Astrocyte (in vitro differentiated cells and primary cell): Measurements from ENCODE around the gene CCDC85A. TPM values are rescaled to one million over a fixed set of nuclear protein-coding genes. Genes with fewer than 3 reads are reported as not detected.

ENCODE experiments used
- DNase-seq: peaks from one replicate; pipeline ENCODE4 v3.0.0-alpha.2; 2010; ENCODE audit warnings: low read depth
- FAIRE-seq: peaks from 2 replicates; lab custom pipeline; 2011; peaks lifted over from hg19 to GRCh38; lab: Jason Lieb, UNC
- H2AFZ ChIP-seq: 2 replicates; pipeline ENCODE4 v1.6.0; 2012; ENCODE audit warnings: low read depth, low read length, inconsistent platforms
- H3K27ac ChIP-seq: 2 replicates; pipeline ENCODE4 v1.5.1; 2011; ENCODE audit warnings: low read depth, low read length, inconsistent platforms
- H3K27me3 ChIP-seq: 2 replicates; pipeline ENCODE4 v1.6.0; 2011; ENCODE audit warnings: low read length, inconsistent platforms; ENCODE audit not compliant: insufficient read depth
- H3K36me3 ChIP-seq: 2 replicates; pipeline ENCODE4 v1.5.1; 2011; ENCODE audit warnings: low read length, inconsistent platforms; ENCODE audit not compliant: insufficient read depth
- H3K4me1 ChIP-seq: 2 replicates; pipeline ENCODE4 v1.5.1; 2011; ENCODE audit warnings: low read length, inconsistent platforms; ENCODE audit not compliant: insufficient read depth
- H3K4me2 ChIP-seq: 2 replicates; pipeline ENCODE4 v1.6.0; 2012; ENCODE audit warnings: low read length, inconsistent platforms
- H3K4me3 ChIP-seq: 2 replicates; pipeline ENCODE4 v1.5.1; 2011; ENCODE audit warnings: low read depth, mild to moderate bottlenecking, low read length, inconsistent platforms; ENCODE audit not compliant: insufficient read depth
- H3K79me2 ChIP-seq: 2 replicates; pipeline ENCODE4 v1.6.0; 2012; ENCODE audit warnings: mild to moderate bottlenecking, low read length, inconsistent platforms; ENCODE audit not compliant: insufficient read depth
- H3K9ac ChIP-seq: 2 replicates; pipeline ENCODE4 v1.6.0; 2012; ENCODE audit warnings: mild to moderate bottlenecking, low read length, inconsistent platforms
- H3K9me3 ChIP-seq: 2 replicates; pipeline ENCODE4 v1.5.1; 2012; ENCODE audit warnings: low read depth, mild to moderate bottlenecking, low read length, inconsistent platforms; ENCODE audit not compliant: insufficient read depth
- H4K20me1 ChIP-seq: 2 replicates; pipeline ENCODE4 v1.6.0; 2012; ENCODE audit warnings: low read length, inconsistent platforms; ENCODE audit not compliant: insufficient read depth
- H3K27ac Mint-ChIP-seq: one replicate; pipeline ENCODE4 v1.8.0; 2021; ENCODE audit warnings: mild to moderate bottlenecking, mixed read lengths; ENCODE audit not compliant: unreplicated experiment
- H3K27me3 Mint-ChIP-seq: one replicate; pipeline ENCODE4 v1.8.0; 2021; ENCODE audit warnings: low read depth, mixed read lengths; ENCODE audit not compliant: unreplicated experiment
- H3K36me3 Mint-ChIP-seq: one replicate; pipeline ENCODE4 v1.8.0; 2021; ENCODE audit warnings: low read depth, mixed read lengths; ENCODE audit not compliant: unreplicated experiment
- H3K4me1 Mint-ChIP-seq: one replicate; pipeline ENCODE4 v1.8.0; 2021; ENCODE audit warnings: low read depth, mixed read lengths; ENCODE audit not compliant: unreplicated experiment
- H3K4me3 Mint-ChIP-seq: one replicate; pipeline ENCODE4 v1.8.0; 2021; ENCODE audit warnings: mild to moderate bottlenecking, moderate library complexity, mixed read lengths; ENCODE audit not compliant: unreplicated experiment
- H3K9me3 Mint-ChIP-seq: one replicate; pipeline ENCODE4 v1.8.0; 2021; ENCODE audit warnings: mild to moderate bottlenecking, mixed read lengths; ENCODE audit not compliant: unreplicated experiment
- EZH2 ChIP-seq: IDR thresholded peaks from 2 replicates; pipeline ENCODE4 v1.6.1; 2012; ENCODE audit warnings: mild to moderate bottlenecking, low read length, inconsistent platforms; ENCODE audit not compliant: insufficient read depth
- total RNA-seq: library from RNA; stranded (reverse); gene quantifications from 2 replicates; pipeline ENCODE4 v1.2.1, GENCODE V29; 2021
- TF ChIP-seq, protein P1 (sequence below): IDR thresholded peaks from 2 replicates; pipeline ENCODE4 v1.5.1; 2011; ENCODE audit warnings: low read depth, mild to moderate bottlenecking, inconsistent platforms, low read length, moderate library complexity; ENCODE audit not compliant: insufficient read depth

CCDC85A gene
- total RNA-seq, 1 donor from 2014 or later: 8.9 TPM

DNA sequence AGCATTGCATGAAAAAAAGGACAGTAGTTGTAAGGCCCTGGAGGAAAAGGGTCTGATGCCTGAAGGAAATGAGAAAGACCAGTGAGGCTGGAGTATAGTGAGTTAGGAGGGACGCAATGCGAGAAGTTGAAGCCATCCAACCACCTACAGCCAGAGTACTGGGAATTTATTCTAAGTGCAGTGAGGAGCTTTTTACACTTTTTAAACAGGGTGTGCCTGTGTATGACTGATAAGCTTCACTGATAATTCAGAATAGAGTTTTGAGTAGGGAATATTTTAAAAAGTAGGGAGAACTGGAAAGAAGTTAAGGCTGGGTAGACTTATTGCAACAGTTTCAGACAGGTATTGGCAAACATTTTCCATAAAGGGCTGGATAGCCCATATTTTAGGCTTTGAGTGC is 35.9 kb upstream of the CCDC85A start:
- Mint-ChIP-seq H3K27ac (no peak overlapping the region), H3K27me3 (peaks cover 8% of the 10 kb centered on the region), H3K4me3 (no peak overlapping the region), H3K4me1 (no peaks in the 10 kb centered on the region), H3K36me3 (no peaks in the 10 kb centered on the region), H3K9me3 (peaks cover 5% of the 10 kb centered on the region)
- no peak for FAIRE-seq
- Histone ChIP-seq H2AFZ (no peak overlapping the region), H3K79me2 (no peaks in the 10 kb centered on the region), H3K9me3 (no peaks in the 10 kb centered on the region), H3K9ac (no peak overlapping the region), H3K4me3 (no peak overlapping the region), H3K4me2 (no peak overlapping the region), H3K27ac (no peak overlapping the region), H3K36me3 (no peaks in the 10 kb centered on the region), H4K20me1 (no peaks in the 10 kb centered on the region), H3K4me1 (no peaks in the 10 kb centered on the region), H3K27me3 (no peaks in the 10 kb centered on the region)
- TF ChIP-seq, protein P1, sequence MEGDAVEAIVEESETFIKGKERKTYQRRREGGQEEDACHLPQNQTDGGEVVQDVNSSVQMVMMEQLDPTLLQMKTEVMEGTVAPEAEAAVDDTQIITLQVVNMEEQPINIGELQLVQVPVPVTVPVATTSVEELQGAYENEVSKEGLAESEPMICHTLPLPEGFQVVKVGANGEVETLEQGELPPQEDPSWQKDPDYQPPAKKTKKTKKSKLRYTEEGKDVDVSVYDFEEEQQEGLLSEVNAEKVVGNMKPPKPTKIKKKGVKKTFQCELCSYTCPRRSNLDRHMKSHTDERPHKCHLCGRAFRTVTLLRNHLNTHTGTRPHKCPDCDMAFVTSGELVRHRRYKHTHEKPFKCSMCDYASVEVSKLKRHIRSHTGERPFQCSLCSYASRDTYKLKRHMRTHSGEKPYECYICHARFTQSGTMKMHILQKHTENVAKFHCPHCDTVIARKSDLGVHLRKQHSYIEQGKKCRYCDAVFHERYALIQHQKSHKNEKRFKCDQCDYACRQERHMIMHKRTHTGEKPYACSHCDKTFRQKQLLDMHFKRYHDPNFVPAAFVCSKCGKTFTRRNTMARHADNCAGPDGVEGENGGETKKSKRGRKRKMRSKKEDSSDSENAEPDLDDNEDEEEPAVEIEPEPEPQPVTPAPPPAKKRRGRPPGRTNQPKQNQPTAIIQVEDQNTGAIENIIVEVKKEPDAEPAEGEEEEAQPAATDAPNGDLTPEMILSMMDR: no peak
- no peak for TF ChIP-seq EZH2
- DNase-seq: no peak

DNA sequence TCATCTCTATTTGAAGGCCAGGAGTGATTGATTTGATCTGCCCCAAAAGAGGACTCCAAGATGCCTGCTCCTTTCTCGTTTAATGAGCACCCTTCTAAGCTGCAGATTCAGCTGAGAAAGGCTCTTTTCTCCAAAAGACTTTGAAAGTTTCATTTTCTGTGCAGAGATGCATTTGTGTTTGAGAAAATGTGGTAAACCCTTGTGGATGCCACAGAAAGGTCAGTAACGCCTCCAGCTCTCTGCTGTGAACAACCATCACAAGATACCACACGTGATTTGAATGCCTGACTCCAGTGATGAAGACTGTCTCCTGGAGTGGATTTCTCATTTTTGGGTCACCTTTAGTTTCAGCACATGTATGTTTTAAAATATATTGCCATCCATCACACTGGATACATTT is 35.0 kb upstream of the CCDC85A start:
- FAIRE-seq: no peak
- Mint-ChIP-seq H3K4me1 (no peaks in the 10 kb centered on the region), H3K36me3 (no peaks in the 10 kb centered on the region), H3K27ac (no peak overlapping the region), H3K9me3 (peaks cover under 1% of the 10 kb centered on the region), H3K27me3 (peaks cover 13% of the 10 kb centered on the region), H3K4me3 (no peak overlapping the region)
- no peak overlapping the region for H3K27ac ChIP-seq
- no peak overlapping the region for H2AFZ ChIP-seq
- H3K4me3 ChIP-seq: no peak overlapping the region
- DNase-seq: no peak
- no peaks in the 10 kb centered on the region for H3K27me3 ChIP-seq
- H4K20me1 ChIP-seq: no peaks in the 10 kb centered on the region
- no peak overlapping the region for H3K9ac ChIP-seq
- no peak overlapping the region for H3K4me2 ChIP-seq
- no peaks in the 10 kb centered on the region for H3K36me3 ChIP-seq
- no peaks in the 10 kb centered on the region for H3K9me3 ChIP-seq
- no peaks in the 10 kb centered on the region for H3K4me1 ChIP-seq
- no peaks in the 10 kb centered on the region for H3K79me2 ChIP-seq
- no peak for TF ChIP-seq EZH2
- TF ChIP-seq, protein P1: no peak

DNA sequence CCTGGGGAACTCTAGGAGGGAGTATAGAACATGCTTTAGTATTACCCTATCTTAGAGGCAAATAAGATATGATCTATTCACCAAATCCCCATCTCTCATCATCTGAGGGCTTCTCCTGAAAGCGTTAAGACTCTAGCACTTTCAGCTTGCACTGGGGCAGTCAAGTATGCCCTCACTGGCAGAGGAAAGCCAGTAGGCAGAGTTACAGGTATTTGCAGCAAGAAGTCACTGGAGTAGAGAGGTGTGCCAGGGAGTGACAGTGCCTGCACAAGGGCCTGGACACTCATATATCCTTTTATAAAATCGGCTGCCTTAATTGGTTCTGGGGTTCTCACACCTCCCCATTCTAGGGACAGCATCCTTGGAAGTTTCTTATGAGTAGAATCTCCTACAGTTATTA is 31.9 kb upstream of the CCDC85A start:
- H3K9me3 Mint-ChIP-seq: no peaks in the 10 kb centered on the region
- no peak overlapping the region for H3K4me2 ChIP-seq
- H3K4me3 ChIP-seq: no peak overlapping the region
- H3K9me3 ChIP-seq: no peaks in the 10 kb centered on the region
- H3K36me3 Mint-ChIP-seq: no peaks in the 10 kb centered on the region
- no peak overlapping the region for H2AFZ ChIP-seq
- no peak overlapping the region for H3K27ac ChIP-seq
- no peaks in the 10 kb centered on the region for H3K79me2 ChIP-seq
- no peaks in the 10 kb centered on the region for H3K27me3 ChIP-seq
- H3K4me1 Mint-ChIP-seq: no peaks in the 10 kb centered on the region
- H3K27ac Mint-ChIP-seq: no peak overlapping the region
- H3K4me3 Mint-ChIP-seq: no peak overlapping the region
- H4K20me1 ChIP-seq: no peaks in the 10 kb centered on the region
- no peak overlapping the region for H3K9ac ChIP-seq
- no peaks in the 10 kb centered on the region for H3K4me1 ChIP-seq
- TF ChIP-seq, protein P1: no peak
- TF ChIP-seq EZH2: no peak
- DNase-seq (no peak), FAIRE-seq (no peak)
- H3K36me3 ChIP-seq: no peaks in the 10 kb centered on the region
- H3K27me3 Mint-ChIP-seq: peaks cover 19% of the 10 kb centered on the region
